Right hindlimb (tissue), 1 donor: Measurements from ENCODE around the gene DLEU7.

Experiments used
- DNase-seq: peaks from one replicate; pipeline ENCODE4 v3.0.0-alpha.2; 2018

The DLEU7 gene

DNA sequence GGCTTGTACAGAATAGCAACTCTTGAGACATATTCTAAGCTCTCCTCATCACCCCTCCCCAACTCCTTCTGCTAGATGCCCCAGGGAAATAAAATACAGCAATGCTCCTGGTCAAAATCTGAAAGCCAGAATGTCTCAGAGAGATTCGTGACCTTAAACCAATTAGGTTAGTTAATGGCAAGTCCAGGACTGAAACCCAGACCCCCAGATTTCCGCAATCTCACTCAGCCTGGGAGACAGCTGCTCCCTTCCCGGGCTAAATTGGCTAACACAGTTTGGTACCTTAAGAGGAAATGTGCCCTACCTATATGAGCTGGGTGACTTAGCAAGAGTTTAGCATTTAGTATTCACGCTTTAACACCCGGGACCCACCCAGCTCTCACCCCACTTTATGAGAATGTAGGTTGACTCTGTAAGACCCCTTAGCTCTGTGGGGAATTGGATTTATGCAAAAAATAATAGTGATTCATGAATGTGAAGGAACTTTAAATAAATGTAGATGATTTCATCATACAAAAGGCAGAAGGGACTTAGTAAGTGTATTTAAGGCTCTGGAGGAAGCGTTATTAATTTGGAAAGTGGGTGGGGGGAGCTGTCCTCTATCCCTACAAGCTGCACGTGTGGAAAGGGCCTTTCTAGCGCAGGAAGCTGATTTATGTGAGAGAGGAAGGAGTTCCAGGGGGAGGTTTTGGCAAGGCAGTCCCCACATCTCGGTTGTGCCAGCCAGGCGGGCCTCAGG, 1.1 kb downstream of the DLEU7 start:
- DNase-seq: no peak

DNA sequence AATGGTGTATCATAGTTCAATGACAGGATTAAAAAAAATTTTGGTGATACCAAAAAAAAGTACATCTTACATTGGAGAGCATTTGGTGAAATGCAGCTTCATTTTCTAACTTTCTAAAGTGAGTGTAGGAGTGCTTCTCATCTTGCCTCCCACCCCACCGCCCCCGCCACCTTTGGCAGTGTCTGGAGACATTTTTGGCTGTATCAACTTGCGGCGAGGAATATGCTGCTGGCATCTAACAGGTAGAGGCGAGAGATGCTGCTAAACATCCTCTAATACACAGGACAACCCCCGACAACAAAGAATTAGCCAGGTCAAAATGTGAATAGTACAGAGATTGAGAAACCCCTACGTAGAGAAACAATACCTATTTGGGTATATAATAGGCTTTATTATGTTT, 1.7 kb downstream of the DLEU7 start:
- DNase-seq: no peak

DNA sequence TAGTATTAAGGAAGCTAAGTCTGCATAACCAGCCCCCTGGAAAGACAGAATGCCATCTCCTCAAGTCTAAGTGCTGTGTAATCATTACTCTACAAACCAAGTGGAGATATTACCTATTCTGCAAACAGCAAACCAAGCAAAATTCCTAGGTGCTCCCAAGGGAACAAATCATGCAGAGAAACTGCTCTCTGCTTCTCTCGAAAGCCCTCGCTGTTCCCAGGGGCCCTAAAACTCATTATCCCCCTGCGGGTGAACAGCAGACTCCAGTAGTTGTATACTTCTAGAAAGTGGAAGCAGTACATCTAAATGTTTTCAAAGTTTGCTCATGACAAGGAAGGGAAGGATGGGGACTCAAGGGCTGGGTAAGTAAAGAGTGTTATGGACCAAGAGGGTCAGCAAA, 3.2 kb downstream of the DLEU7 start:
- no peak for DNase-seq

DNA sequence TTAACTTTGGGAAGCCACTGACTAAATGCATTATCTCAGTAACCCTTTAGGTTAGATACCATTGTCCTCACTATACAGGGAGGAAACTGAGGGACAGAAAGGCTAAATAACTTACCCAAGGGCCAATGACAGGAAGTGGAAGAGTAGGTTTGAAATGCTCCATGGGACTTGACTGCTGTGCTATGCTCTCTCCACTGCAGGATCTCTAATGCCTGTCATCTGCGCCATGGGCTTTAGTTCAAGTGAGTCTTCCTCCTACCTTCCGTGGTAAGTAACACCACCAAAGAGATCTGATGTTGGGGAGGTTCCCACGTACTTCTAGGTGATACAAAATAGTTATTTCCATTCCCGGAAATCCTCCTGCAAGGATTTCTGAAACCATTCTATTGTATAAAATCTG, 3.7 kb downstream of the DLEU7 start:
- DNase-seq: no peak

DNA sequence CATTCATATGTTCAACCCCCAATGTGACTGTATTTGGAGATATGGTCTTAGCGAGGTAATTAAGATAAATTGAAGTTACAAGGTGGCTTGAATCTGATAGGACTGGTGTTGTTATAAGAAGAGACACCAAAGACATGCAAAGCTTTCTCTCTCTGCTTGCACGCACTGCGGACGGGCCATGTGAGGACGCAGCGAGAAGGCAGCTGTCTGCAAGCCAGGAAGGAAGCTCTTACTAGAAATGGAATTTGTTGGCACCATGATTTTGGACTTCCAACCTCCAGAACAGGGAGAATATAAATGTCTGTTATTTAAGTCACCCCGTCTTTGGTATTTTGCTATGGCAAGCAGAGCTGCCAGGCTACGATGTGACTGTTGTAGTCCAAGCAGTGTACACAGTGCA, 4.8 kb downstream of the DLEU7 start:
- no peak for DNase-seq

DNA sequence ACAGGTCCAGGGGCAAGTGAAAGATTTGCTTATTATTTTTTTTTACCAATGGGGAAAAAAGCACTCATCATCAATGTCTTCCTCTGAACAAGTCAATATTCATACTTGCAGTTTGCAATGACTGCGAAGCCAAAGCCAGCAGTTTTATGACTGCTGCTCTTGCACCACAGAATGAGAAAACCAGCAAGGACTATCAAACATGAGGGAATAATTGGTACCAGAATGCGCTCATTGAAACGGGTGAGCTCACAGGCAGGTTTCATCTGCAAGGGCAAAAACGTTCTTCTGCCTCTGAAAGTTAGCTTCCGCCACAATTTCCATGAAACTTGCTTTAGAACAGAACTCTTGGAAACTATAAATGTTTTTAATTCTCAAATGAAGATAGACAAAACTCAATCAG, 5.5 kb downstream of the DLEU7 start:
- no peak for DNase-seq

DNA sequence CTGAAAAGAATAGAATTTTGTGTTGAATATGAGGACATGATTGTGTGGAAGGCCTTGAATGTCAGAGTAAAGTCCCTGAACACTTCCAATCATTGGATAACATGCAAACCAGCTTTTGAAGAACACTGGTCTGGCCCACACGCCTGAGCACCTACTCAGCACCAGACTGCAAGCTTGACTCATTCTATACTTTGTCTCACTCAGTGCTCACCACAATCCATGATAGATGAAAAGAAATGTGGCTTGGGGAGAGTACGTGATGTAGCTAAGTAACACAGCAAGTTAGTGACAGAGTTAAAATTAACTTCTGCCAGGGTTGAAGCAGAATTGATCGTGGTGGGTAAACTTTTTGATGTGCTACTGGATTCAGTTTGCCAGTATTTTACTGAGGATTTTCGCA, 12.0 kb downstream of the DLEU7 start:
- no peak for DNase-seq

DNA sequence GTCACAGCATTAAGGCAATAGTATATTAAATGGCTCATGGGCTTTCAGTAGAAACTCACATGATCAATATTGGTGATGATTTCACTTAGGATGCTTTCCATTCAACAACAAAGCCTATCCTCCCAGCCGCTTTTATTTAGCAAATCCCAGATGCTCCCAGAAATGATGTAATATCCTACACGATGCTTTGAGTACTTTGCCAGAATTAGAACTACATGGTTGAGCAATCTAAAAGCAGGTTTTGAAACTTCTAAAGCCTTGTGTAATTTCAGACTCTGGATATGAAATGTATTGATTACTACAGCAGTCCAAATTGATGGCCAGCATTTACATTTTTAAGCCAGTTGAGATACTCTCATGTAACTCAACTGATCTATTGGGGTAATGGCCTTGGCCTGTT, 13.6 kb downstream of the DLEU7 start:
- DNase-seq: no peak

DNA sequence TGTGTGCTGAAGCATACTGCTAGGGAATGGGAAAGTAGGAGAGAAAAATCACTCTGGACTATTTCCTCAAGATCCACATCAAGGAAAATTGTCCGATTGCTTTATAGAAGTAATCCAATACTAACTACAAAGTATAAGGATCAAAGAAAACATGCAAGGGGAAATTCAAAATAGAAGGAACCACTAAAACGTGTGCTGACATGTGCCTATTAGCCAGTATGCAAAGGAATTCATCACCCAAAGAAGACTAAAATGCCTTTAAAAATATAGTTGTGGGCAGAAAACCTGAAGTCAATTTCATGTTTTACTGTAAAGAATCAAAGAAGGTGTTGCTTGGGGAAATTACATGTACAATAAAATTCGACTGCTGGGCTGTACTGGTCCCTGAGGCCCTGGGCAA, 14.3 kb downstream of the DLEU7 start:
- no peak for DNase-seq

DNA sequence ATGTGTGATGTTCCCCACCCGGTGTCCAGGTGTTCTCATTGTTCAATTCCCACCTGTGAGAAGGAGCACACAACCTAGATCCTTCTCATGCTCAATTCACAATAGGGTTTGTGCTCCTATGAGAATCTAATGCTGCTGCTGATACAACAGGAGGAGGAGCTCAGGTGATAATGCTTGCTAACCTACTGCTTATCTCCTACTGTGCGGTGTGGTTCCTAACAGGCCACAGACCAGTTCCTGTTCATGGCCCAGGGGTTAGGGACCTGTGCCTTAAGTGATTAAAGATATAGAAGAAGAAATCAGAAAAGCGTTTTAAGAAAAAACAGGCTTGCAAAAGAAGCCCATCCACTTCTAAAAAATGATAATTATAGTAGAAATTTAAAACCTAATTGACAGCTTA, 17.5 kb downstream of the DLEU7 start:
- no peak for DNase-seq

DNA sequence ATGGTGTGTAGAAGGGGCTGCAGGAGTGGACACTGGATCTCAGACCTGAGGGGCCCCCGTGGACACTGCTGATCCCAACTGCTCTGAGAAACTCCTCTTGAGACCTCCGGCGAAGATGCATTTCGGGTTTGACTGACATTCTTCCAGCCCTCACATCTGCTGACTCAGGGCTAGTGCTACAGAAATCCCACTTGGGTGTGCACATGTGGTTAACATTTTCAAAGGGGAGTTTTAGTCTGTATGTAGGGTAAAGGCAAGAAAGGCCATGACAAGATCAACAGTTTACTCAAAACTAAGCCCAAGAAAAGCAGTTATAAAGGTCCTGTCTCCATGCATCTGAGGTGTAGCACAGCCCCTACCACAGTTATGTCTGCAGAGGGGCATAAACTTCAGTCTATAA, 31.2 kb downstream of the DLEU7 start:
- no peak for DNase-seq

DNA sequence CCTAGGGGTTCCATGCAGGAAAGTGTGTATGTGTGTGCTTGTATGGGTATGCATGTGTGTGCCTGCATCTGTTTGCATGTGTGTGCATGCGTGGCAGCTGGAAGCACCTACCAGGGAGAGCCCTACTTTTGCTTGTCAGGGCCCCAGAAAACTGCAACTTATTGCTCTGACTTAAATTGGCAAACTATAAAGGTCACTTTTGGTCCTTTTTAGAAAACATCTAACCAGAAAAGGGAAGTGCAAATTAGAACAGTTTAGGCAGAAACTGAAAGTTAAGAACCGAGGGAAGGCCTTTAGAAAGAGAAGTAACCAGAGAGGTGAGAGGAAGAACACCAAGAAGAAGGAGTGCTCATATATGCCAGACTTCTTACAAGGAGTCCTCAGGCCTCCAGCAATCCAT, 32.5 kb downstream of the DLEU7 start:
- DNase-seq: no peak

DNA sequence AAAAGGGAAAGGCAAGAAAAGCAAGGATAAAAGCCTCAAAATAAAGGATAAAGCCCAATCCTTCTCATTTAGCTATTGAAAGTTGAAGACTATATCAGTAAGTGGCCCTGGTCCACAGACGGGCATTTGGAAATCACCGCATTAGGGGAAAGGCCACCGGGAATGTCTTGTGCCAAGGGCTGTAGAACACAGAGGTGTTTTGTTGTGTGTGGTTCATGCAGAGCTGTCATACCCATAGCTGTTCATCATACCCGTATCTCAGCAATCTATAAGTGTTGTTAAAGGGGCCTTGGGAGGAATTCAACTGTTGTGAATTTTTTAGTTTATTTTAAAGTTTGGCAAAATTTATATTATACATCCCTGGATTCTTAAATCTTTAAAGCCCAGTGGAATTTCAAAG, 33.0 kb downstream of the DLEU7 start:
- no peak for DNase-seq

DNA sequence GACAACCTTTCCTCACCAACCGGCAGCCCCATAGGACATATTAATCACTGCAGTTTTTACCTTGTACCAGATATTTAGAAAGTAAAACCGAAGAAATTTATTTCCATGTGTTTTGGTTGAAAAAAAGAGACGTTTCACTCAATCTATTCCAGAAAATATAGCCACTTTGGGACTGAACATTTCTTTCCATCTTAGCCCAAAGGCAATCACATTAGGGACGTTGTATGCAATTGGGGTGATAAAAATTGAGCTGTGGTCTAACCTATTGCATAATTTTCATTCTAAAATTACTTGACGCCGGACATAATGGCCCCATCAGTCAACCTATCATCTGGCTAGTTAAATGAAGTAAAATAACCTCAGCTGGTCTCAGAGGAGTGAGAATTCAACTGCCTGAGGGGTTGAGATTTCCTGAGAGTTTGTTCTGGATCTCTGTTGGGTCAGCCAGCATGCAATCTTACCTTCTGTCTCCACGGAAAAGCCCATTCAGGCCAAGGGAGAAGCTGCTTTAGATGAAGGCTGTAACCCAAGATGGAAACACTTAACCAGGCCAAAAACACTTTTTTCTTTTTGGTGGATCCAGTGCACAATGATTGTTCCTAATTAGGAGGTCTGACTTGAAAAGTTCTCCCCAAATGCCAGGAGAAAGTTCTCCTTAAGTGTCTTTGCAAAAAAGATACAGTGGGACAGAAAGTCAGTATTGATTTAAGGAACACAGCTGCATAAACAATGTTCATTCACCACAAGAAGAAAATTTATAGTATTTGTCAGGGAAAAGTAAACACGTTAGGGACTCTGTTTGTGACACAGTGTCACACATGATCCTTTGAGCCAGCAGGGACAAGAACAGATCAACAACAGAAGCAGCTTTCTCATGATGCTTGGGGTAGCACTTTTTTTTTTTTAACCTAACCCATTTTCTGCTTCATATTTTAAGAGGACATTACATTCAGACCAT, 34.1 kb downstream of the DLEU7 start:
- no peak for DNase-seq

DNA sequence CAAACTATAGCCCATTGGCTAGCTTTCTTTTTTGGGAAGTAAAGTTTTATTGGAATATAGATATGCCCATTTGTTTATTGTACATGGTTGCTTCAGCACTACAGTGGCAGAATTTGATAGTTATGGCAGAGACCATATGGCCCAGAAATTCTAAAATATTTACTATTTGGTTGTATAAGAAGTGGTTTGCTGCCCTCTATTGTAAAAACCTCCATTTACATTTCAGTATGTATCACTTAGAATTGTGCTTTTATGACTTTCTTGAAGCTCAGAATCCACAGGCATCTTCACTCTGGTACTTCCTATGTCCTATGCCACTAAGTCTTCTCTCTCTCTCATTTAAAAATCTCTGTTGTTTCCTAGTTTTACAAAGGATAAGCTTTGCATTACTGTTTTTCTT, 37.7 kb downstream of the DLEU7 start:
- no peak for DNase-seq

DNA sequence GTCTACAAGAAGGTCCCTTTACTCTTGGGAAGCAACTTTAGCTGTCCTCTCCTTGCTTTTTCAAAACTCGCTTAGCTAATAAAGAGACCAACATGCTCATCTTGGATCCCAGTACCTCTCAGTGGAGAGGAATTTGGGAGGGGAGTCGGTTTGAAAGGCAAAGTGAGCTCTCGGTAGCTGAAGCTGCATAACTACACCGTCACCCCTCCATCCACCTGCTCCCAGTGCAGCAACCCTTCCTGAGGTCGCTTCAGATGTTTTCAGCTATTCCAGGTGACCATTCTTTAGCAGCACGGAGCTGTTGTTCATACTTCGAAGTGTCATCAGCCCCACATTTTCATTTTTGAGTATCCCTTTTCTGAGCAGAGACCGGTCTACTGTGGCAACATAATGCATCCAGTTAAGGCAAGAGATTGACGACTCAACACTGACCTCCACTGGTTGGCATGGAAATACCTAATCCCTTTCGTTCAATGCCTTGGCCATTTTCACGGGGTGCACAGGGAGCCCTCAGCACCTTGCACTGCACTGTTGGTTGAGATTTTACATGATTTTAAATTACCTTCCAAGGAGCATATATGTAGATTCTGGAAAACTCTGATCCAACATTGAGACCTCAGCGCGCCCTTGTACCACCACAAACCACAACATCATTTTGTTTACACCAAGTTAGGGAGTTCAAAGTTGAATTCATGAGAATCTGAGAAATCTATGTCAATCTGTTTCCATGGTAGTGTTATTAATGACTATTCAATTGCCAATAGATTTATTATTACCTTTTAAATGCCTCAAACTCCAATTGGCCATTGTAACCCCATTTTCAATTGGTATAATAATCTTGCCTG, 42.2 kb downstream of the DLEU7 start:
- DNase-seq: peak; percentile 83

DNA sequence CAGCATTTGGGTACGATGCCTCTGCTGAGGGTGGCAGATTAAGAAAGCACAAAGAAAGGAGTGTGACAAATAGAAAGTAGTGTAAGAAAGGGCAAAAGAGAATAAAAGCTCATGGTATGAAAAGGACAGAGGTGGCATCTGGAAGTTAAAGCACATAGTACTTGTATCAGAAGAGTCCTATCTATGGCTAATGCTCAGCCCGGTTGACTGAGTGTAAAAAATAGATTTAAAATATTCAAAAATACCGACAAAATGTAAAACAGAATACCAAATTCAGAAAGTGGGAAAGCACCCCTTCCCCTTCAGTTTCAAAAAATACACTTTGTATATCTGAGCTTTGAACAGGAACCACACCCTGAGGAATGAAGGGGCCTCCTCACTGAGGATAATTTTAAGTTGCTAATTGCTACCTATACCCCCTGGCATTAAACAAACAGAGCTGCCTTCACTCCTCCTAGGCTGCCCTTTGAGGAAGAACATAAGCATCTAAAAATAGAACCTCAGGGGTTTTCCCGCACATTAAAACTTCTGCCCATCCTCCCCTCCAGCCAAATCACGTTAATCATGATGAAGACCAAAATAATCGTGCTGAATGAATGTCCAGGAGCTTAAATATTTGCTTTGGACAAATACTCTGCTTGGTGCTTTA, 43.3 kb downstream of the DLEU7 start:
- DNase-seq: no peak

DNA sequence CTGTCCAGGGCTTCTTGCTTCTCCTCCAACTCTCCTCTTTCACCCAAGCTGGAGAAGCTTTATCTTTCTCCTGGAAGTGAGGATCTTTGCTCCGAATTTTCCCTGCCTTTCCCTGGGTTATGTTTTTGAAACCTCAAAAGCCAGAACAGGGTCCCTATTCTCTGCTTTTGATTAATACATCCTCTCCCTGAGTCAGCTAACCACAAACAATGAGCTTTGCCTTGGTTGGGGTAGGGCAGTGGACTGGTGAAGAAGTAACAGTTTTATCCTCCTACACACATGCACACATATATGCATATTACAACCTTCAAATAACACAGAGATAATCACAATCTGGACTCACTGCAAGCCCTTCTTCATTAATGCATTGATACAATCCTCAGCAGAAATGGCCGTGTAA, 44.6 kb downstream of the DLEU7 start:
- no peak for DNase-seq

DNA sequence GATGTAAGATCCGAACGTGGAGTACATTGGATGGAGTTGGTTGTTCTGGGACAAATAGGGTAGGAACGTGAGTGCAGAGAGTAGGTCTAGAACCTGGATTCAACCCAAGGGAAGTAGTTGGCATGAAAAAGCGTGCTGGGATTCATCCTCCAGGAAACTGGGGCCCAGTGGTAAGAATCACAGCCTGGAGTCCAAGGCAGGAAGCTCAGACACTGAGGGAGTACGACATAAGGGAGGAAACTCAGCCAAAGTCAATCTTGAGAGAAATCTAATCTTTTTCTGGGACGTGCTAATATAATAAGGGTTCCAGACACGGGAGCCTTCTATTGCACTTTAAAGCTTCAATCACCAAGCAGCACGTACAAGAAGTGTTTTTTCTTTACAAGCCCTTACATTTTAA, 46.4 kb downstream of the DLEU7 start:
- no peak for DNase-seq

DNA sequence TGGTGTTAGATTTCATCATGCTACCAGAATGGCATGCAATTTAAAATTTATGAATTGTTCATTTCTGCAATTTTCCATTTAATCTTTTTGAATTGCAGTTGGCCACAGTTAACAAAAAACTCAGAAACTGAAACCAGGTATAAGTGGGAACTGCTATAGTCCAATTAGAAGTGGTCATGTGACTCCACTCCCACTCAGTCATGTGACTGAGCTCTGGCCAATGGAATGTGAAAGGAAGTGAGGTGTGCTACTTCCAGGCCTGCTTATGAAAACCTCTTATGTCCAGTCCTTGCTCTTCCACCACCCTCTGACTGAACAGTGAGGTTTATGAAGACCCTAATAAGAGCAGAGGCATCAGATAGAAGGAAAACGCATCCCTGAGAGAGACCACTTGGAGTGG, 47.0 kb downstream of the DLEU7 start:
- DNase-seq: no peak

DNA sequence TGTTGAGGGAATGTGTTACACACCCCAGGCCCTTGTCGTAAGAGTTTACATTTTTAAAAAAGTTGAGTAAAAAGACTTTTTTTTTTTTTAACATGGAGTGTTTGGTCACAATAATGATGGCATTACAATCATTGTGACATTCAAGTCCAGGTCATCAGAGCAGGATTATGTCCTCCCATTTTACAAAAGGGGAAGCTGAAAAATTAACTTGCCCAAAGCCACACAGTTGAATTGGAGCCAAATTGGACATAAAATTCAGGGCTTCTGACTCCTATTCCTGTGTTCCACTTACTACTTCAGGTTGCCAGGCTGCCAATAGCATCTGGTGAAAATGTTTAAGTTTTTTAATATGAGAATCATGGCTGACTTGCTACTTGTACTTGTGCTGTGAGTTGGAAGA, 49.3 kb downstream of the DLEU7 start:
- no peak for DNase-seq

DNA sequence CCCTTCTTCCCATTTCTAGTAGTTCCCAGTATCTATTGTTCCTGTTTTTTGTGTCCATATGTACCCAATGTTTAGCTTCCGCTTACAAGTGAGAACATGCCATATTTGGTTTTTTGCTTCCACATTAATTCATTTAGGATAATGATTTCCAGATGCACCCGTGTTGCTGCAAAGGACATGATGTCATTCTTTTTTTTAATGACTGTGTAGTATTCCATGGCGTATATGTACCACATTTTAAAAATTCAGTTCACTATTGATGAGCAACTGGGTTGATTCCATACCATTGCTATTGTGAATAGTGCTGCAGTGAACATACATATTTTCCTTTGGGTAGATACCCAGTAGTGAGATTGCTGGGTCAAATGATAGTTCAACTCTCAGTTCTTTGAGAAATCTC, 50.5 kb downstream of the DLEU7 start:
- no peak for DNase-seq
